H1 (cell line): ENCODE results near the gene GNG12.

ENCODE experiments used
- ATF2 ChIP-seq: IDR thresholded peaks from 2 replicates; pipeline ENCODE4 v1.6.1; 2012; ENCODE audit warnings: low read length, inconsistent platforms
- CTCF ChIP-seq, 3 experiments: IDR thresholded peaks; 1 replicate in 2 of 3; 2 replicates in 1 of 3; pipeline versions ENCODE4 v1.5.1 to v1.6.1; 2011; ENCODE audit warnings: low read length in 3 of 3, mild to moderate bottlenecking in 3 of 3, inconsistent platforms in 2 of 3, low read depth in 1 of 3, moderate library complexity in 1 of 3; ENCODE audit not compliant: insufficient read depth in 1 of 3; ENCODE audit errors: control extremely low read depth in 1 of 3
- EZH2 ChIP-seq: fragments of 200-600 bp; sonication (generic); IDR thresholded peaks from 2 replicates; pipeline ENCODE4 v1.7.1; 2012; ENCODE audit warnings: low read depth, mild to moderate bottlenecking, moderate library complexity, low read length, inconsistent platforms; ENCODE audit not compliant: severe bottlenecking
- GTF2F1 ChIP-seq: IDR thresholded peaks from 2 replicates; pipeline ENCODE4 v1.6.1; 2012; ENCODE audit warnings: low read depth, low read length, improper control_type of control experiment, borderline replicate concordance
- HDAC2 ChIP-seq, 2 experiments: fragments of 300-600 bp in 1 of 2; sonication (generic) in 1 of 2; IDR thresholded peaks; 2 replicates each; pipeline ENCODE4 v1.6.1; 2011 to 2012; ENCODE audit warnings: low read depth in 2 of 2, low read length in 2 of 2, mild to moderate bottlenecking in 2 of 2, moderate library complexity in 2 of 2, borderline replicate concordance in 1 of 2, inconsistent platforms in 1 of 2
- JUND ChIP-seq: IDR thresholded peaks from 2 replicates; pipeline ENCODE4 v1.6.1; 2011; ENCODE audit warnings: mild to moderate bottlenecking, improper control_type of control experiment, low read length
- MAX ChIP-seq: IDR thresholded peaks from 2 replicates; pipeline ENCODE4 v1.6.1; 2012; ENCODE audit warnings: inconsistent platforms
- NANOG ChIP-seq: IDR thresholded peaks from 2 replicates; pipeline ENCODE4 v1.6.1; 2011; ENCODE audit warnings: low read length, low read depth, mild to moderate bottlenecking, inconsistent platforms; ENCODE audit not compliant: insufficient read depth, poor library complexity, severe bottlenecking
- POLR2A ChIP-seq, 2 experiments: IDR thresholded peaks; 1 replicate in 1 of 2; 2 replicates in 1 of 2; pipeline ENCODE4 v1.6.1; 2011; ENCODE audit warnings: low read depth in 2 of 2, low read length in 2 of 2, mild to moderate bottlenecking in 2 of 2; ENCODE audit errors: control extremely low read depth in 1 of 2
- POLR2AphosphoS5 ChIP-seq: IDR thresholded peaks from 2 replicates; pipeline ENCODE4 v1.6.1; 2011; ENCODE audit warnings: low read depth, low read length
- SIX5 ChIP-seq: IDR thresholded peaks from 2 replicates; pipeline ENCODE4 v1.6.1; 2011; ENCODE audit warnings: mild to moderate bottlenecking, low read depth, low read length
- SRF ChIP-seq: IDR thresholded peaks from 2 replicates; pipeline ENCODE4 v1.6.1; 2011; ENCODE audit warnings: mild to moderate bottlenecking, low read depth, low read length, moderate library complexity
- TAF1 ChIP-seq: IDR thresholded peaks from 2 replicates; pipeline ENCODE4 v1.6.1; 2011; ENCODE audit warnings: mild to moderate bottlenecking, low read depth, low read length
- YY1 ChIP-seq: IDR thresholded peaks from 2 replicates; pipeline ENCODE4 v1.6.1; 2011; ENCODE audit warnings: low read depth, mild to moderate bottlenecking, low read length

GRCh38 chr1:67696708-67697107 is 136.6 kb downstream of the GNG12 start:
- no peak for TF ChIP-seq POLR2AphosphoS5
- TF ChIP-seq JUND, result no peak
- no peak for TF ChIP-seq ATF2
- TF ChIP-seq SRF, result no peak
- TF ChIP-seq EZH2, result no peak
- no peak for TF ChIP-seq SIX5
- TF ChIP-seq YY1, result no peak
- no peak for TF ChIP-seq GTF2F1
- TF ChIP-seq POLR2A (IDR thresholded peaks at IDR 0.05; ENCODE audit: control extremely low read depth in 1 of 2, low read depth in 2 of 2, low read length in 2 of 2), result no peak
- TF ChIP-seq CTCF (IDR thresholded peaks at IDR 0.05; ENCODE audit: control extremely low read depth in 1 of 3, insufficient read depth in 1 of 3, low read depth in 1 of 3, low read length in 3 of 3), result no peak
- no peak for TF ChIP-seq MAX
- no peak for TF ChIP-seq HDAC2 (IDR thresholded peaks at IDR 0.05; ENCODE audit: borderline replicate concordance in 1 of 2, low read depth in 2 of 2, low read length in 2 of 2)
- no peak for TF ChIP-seq TAF1
- no peak for TF ChIP-seq NANOG
